Tibial nerve (tissue), 4 donors: ENCODE measurements around the gene SIM2.

Experiments
- CTCF ChIP-seq, 5 experiments: fragments of 200-600 bp in 3 of 5; fragments of 450-650 bp in 2 of 5; sonication (generic) in 3 of 5; IDR thresholded peaks; one replicate each; pipeline ENCODE4 v1.5.1; 2016 to 2019; ENCODE audit warnings: antibody characterized with exemption in 5 of 5, mild to moderate bottlenecking in 3 of 5, moderate library complexity in 2 of 5
- EP300 ChIP-seq, 2 donors: sonication (generic); formaldehyde crosslinking; IDR thresholded peaks; one replicate each; pipeline ENCODE4 v1.6.1; 2017; ENCODE audit warnings: antibody characterized with exemption in 2 of 2, mild to moderate bottlenecking in 1 of 2
- POLR2A ChIP-seq, 2 donors: fragments of 450-650 bp; IDR thresholded peaks; one replicate each; pipeline ENCODE4 v1.6.1; 2017; ENCODE audit warnings: antibody characterized with exemption in 2 of 2, mild to moderate bottlenecking in 2 of 2, moderate library complexity in 2 of 2

DNA sequence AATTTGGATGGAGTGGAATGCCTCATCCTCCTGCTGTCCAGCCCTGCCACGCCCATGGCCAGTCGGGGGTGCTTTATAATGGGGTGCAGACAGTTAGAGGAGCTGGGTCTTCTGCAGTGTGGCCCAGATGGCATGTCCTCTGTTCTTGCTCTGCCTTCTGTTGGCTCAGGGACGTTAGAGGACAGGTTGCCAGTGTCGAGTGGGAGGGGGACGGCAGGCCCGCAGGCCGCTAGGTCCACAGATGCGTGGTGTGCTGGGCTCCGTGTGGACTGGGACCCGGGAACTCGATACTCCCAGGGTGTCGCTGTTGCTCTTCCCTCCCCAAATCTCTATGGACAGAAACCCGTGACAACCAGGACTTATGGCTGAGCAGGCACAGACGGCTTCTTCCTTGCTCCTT is 33.3 kb downstream of the SIM2 start:
- no peak for TF ChIP-seq CTCF (IDR thresholded peaks at IDR 0.05)
- no peak for TF ChIP-seq POLR2A (IDR thresholded peaks at IDR 0.05)
- no peak for TF ChIP-seq EP300 (IDR thresholded peaks at IDR 0.05)
